Sigmoid colon (tissue), 4 donors: ENCODE data around the gene ECE2.
A peak's percentile ranks its signal among the peaks of the same experiment; 100 is the strongest.

Experiments used
- EP300 ChIP-seq, 4 donors: sonication (generic); formaldehyde crosslinking; IDR thresholded peaks; one replicate each; pipeline ENCODE4 v1.6.1; 2017; ENCODE audit warnings: antibody characterized with exemption in 4 of 4
- TF ChIP-seq, protein P1 (sequence below), 4 experiments: fragments of 450-650 bp in 3 of 4; fragments of 200-600 bp in 1 of 4; IDR thresholded peaks; one replicate each; pipeline ENCODE4 v1.5.1; 2016 to 2019; ENCODE audit warnings: antibody characterized with exemption in 4 of 4, mild to moderate bottlenecking in 3 of 4, moderate library complexity in 2 of 4

DNA sequence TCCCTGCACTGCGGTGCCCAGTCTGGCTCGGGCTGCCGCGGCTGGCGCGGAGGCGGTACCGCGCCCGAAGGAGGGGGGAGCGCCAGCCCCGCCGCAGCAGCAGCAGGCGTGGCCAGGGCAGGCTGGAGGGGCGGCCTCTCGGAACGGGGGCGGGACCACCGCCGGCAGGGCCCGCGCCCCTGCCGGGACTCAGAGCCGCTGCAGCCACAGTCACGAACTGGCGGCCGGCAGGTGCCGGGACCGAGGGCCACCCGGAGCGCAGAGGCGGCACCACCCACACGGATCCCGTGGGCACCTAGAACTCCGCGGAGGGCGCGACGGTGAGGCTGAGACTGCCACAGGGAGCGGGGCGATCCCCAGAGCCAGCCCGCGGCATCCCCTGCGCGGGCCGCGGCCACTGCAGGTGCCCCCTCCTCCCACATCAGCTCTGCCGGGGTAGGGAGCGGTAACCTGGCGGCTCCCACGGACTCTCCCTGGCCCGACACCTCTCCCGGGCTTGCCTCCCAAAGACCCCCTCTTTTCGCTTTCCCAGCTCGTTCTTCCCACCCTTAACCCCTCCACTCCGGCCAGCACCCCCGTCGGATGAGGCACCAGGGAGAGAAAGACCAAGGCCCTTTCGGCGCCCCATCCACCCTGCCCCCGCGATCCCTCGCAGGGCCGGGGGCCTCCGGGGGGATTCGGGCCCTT lies 46.3 kb upstream of the ECE2 start, which contains the start of gene VWA5B2:
- TF ChIP-seq EP300 (IDR thresholded peaks at IDR 0.05) = no peak
- TF ChIP-seq, protein P1, sequence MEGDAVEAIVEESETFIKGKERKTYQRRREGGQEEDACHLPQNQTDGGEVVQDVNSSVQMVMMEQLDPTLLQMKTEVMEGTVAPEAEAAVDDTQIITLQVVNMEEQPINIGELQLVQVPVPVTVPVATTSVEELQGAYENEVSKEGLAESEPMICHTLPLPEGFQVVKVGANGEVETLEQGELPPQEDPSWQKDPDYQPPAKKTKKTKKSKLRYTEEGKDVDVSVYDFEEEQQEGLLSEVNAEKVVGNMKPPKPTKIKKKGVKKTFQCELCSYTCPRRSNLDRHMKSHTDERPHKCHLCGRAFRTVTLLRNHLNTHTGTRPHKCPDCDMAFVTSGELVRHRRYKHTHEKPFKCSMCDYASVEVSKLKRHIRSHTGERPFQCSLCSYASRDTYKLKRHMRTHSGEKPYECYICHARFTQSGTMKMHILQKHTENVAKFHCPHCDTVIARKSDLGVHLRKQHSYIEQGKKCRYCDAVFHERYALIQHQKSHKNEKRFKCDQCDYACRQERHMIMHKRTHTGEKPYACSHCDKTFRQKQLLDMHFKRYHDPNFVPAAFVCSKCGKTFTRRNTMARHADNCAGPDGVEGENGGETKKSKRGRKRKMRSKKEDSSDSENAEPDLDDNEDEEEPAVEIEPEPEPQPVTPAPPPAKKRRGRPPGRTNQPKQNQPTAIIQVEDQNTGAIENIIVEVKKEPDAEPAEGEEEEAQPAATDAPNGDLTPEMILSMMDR (IDR thresholded peaks at IDR 0.05) = peak in 1 of 4 experiments; percentile 9
